K562 (cell line): ENCODE measurements around the gene ZBTB22. TPM values are rescaled to one million over a fixed set of nuclear protein-coding genes. Genes with fewer than 3 reads are reported as not detected.
"Not testable (repeated sequence)": the region's sequence is repeated elsewhere in the genome, so short reads cannot be mapped to it uniquely, and the experiment has no call there.

Experiments
- ATAC-seq: fragments of 200-7000 bp; cut with Tn5 transposase; 3 replicates; pipeline ENCODE4 v1.9.1; 2020; ENCODE audit warnings: moderate library complexity
- BruUV-seq: library from RNA; stranded (reverse); fragments of 400-500 nt; replicated peaks from 2 replicates; lab custom pipeline; 2021; lab: Mats Ljungman, UMichigan
- CTCF ChIA-PET: fragments of 300-600 bp; formaldehyde crosslinking; extraction: SDS; loops from one replicate; lab custom pipeline; 2021; ENCODE audit warnings: low intra/inter-chr PET ratio; lab: Yijun Ruan, JAX
- POLR2A ChIA-PET: fragments of 300-600, 350-650 bp; sonication (Branson Sonifier 250); formaldehyde crosslinking; extraction: SDS; loops from one replicate; lab custom pipeline; 2021; ENCODE audit warnings: antibody characterized with exemption, inconsistent platforms; lab: Yijun Ruan, JAX
- DNase-seq, 4 experiments: peaks; one replicate each; pipeline versions ENCODE4 v3.0.0 to v3.0.0-alpha.2; 2011 to 2018; ENCODE audit warnings: low spot score in 3 of 4, mixed read lengths in 3 of 4; ENCODE audit errors: extremely low read depth in 1 of 4
- FAIRE-seq: peaks from 2 replicates; lab custom pipeline; 2011; peaks lifted over from hg19 to GRCh38; lab: Jason Lieb, UNC
- H2AFZ ChIP-seq: 2 replicates; pipeline ENCODE4 v1.6.0; 2011; ENCODE audit warnings: low read depth, low read length, control low read depth, inconsistent platforms
- H3K27ac ChIP-seq: fragments of 200-600 bp; 3 replicates; pipeline ENCODE4 v1.8.0; 2011; ENCODE audit warnings: low read depth, mild to moderate bottlenecking, control low read depth, inconsistent platforms, low read length, moderate library complexity, mixed read lengths; ENCODE audit errors: extremely low read depth
- H3K27me3 ChIP-seq, 2 experiments: fragments of 300-600 bp in 1 of 2; 2 replicates in 1 of 2; 3 replicates in 1 of 2; pipeline versions ENCODE4 v1.6.0 to v1.8.0; 2011; ENCODE audit warnings: inconsistent platforms in 2 of 2, low read length in 2 of 2, mild to moderate bottlenecking in 1 of 2, mixed read lengths in 1 of 2, moderate library complexity in 1 of 2; ENCODE audit not compliant: control insufficient read depth in 2 of 2, insufficient read depth in 2 of 2
- H3K36me3 ChIP-seq: fragments of 300-600 bp; 3 replicates; pipeline ENCODE4 v1.8.0; 2011; ENCODE audit warnings: mild to moderate bottlenecking, low read length, inconsistent platforms; ENCODE audit not compliant: control insufficient read depth, insufficient read depth
- H3K4me1 ChIP-seq, 2 experiments: fragments of 200-600 bp in 1 of 2; replicated peaks in 1 of 2; 2 replicates in 1 of 2; 3 replicates in 1 of 2; pipeline versions ENCODE4 v1.5.1 to v1.8.0; 2011; ENCODE audit warnings: inconsistent platforms in 2 of 2, low read length in 2 of 2, mild to moderate bottlenecking in 1 of 2, mixed read lengths in 1 of 2, moderate library complexity in 1 of 2; ENCODE audit not compliant: control insufficient read depth in 2 of 2, insufficient read depth in 2 of 2
- H3K4me2 ChIP-seq: 2 replicates; pipeline ENCODE4 v1.6.1; 2011; ENCODE audit warnings: low read length, control low read depth, inconsistent platforms, mixed read lengths; ENCODE audit not compliant: insufficient read depth
- H3K4me3 ChIP-seq: fragments of 200-600 bp; sonication (generic), shearing (Covaris generic); 2 replicates; pipeline ENCODE4 v1.5.1; 2016; ENCODE audit warnings: control low read depth, inconsistent platforms
- H3K79me2 ChIP-seq: fragments of 200-600 bp; 3 replicates; pipeline ENCODE4 v1.8.0; 2011; ENCODE audit warnings: low read length, inconsistent platforms; ENCODE audit not compliant: control insufficient read depth, insufficient read depth
- H3K9ac ChIP-seq, 2 experiments: 2 replicates each; pipeline versions ENCODE4 v1.6.0 to v1.6.1; 2011; ENCODE audit warnings: low read depth in 2 of 2, low read length in 2 of 2, control low read depth in 1 of 2, inconsistent platforms in 1 of 2, mild to moderate bottlenecking in 1 of 2, mixed read lengths in 1 of 2; ENCODE audit not compliant: insufficient read depth in 1 of 2
- H3K9me1 ChIP-seq: one replicate; pipeline ENCODE4 v1.6.0; 2011; ENCODE audit warnings: inconsistent platforms, mild to moderate bottlenecking, low read length, moderate library complexity; ENCODE audit not compliant: control insufficient read depth, insufficient read depth
- H3K9me3 ChIP-seq: replicated peaks from 2 replicates; pipeline ENCODE4 v1.5.1; 2011; ENCODE audit warnings: low read depth, low read length, inconsistent platforms; ENCODE audit not compliant: control insufficient read depth, insufficient read depth
- H4K20me1 ChIP-seq: replicated peaks from 2 replicates; pipeline ENCODE4 v1.6.1; 2011; ENCODE audit warnings: low read length, inconsistent platforms, mixed read lengths; ENCODE audit not compliant: control insufficient read depth, insufficient read depth
- SNIP1 ChIP-seq: fragments of 450-650 bp; IDR thresholded peaks from 2 replicates; pipeline ENCODE4 v1.7.1; 2017; ENCODE audit warnings: low read depth, mild to moderate bottlenecking
- SPI1 ChIP-seq: IDR thresholded peaks from 2 replicates; pipeline ENCODE4 v1.6.1; 2011; ENCODE audit warnings: low read depth, low read length, control low read depth, borderline replicate concordance
- ZNF512 ChIP-seq: IDR thresholded peaks from 2 replicates; pipeline ENCODE4 v1.6.1; 2016; ENCODE audit warnings: missing genetic modification characterization, missing compliant biosample characterization
- WGBS: fragments of 100-300 bp; shearing (Covaris generic); methylation state at CpG from one replicate; pipeline ENCODE4 v1.1.6; 2016; ENCODE audit warnings: low coverage, mixed read lengths; ENCODE audit not compliant: insufficient coverage; ENCODE audit errors: missing lambda C conversion rate; 5-methylcytosine and 5-hydroxymethylcytosine counted together
- in situ Hi-C: fragments of 300-500 bp; cut with MboI; formaldehyde crosslinking; loops from 4 replicates; pipeline ENCODE4 v1.15.0; 2018; ENCODE audit warnings: inconsistent platforms, mixed read lengths
- intact Hi-C: fragments of 100-400 bp; cut with micrococcal nuclease; formaldehyde crosslinking; loops from 2 replicates; pipeline ENCODE4 v1.14.2; 2022
- polyA plus RNA-seq, 8 experiments: library from polyadenylated mRNA; depleted of rRNA in 4 of 8; stranded (reverse) in 5 of 8; unstranded in 3 of 8; fragments of >200 nt; fragmentation: Nextera tagmentation in 2 of 8; fragmentation: Illumina TruSeq in 1 of 8; extraction: Ambion mirVana in 2 of 8; extraction: Trizol in 1 of 8; gene quantifications; 2 replicates each; pipeline versions ENCODE4 v1.2.1 to v1.2.3, GENCODE V29; 2011 to 2014; ENCODE audit warnings: inconsistent platforms in 1 of 8, missing spikeins in 1 of 8
- total RNA-seq, 7 experiments: library from RNA; depleted of rRNA in 6 of 7; stranded (reverse); fragments of >200 nt in 6 of 7; fragmentation: Illumina TruSeq in 2 of 7; extraction: Trizol in 2 of 7; gene quantifications; 2 replicates each; pipeline versions ENCODE4 v1.2.1 to v1.2.3, GENCODE V29; 2011 to 2021; ENCODE audit warnings: low replicate concordance in 1 of 7

The ZBTB22 gene
- total and polyA plus RNA-seq, 9 of the 15 experiments (the other 6 are each of a cell fraction or from before 2014, with no cell fraction given), result 0.21 to 11.9 (median 7.1) TPM

DNA sequence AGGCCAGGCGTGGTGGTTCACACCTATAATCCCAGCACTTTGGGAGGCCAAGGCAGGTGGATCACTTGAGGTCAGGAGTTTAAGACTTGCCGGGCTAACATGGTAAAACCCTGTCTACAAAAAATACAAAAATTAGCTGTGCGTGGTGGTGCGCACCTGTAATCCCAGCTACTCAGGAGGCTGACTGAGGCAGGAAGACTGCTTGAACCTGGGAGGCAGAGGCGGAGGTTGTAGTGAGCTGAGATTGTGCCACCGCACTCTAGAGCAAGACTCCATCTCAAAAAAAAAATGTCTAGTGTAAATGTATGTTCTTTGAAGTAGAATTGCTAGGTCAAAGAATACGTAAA lies 26.0 kb upstream of the ZBTB22 start:
- 0 out of 2 replicates have a peak, but pooled peaks have one; percentile 13 for TF ChIP-seq ZNF512
- H3K79me2 ChIP-seq, H3K27me3 ChIP-seq, H3K4me2 ChIP-seq, H3K36me3 ChIP-seq, in situ Hi-C loops, DNase-seq, intact Hi-C loops, H4K20me1 ChIP-seq, H3K4me3 ChIP-seq, H3K9me1 ChIP-seq, H3K9ac ChIP-seq, H2AFZ ChIP-seq, H3K9me3 ChIP-seq, ATAC-seq, H3K27ac ChIP-seq, POLR2A ChIA-PET, BruUV-seq, FAIRE-seq: not testable (repeated sequence)
- 90% methylated on average over 7 of the region's 7 CpGs for WGBS
- peaks cover 5 to 12% of the 10 kb centered on the region in 2 experiments; a peak in 3 of 5 replicates for H3K4me1 ChIP-seq
- CTCF ChIA-PET, result interaction anchor here (0.6 kb wide), 1 partner anchor 92 kb away, joined by 3 read pairs; no protein-coding TSS in a partner anchor

DNA sequence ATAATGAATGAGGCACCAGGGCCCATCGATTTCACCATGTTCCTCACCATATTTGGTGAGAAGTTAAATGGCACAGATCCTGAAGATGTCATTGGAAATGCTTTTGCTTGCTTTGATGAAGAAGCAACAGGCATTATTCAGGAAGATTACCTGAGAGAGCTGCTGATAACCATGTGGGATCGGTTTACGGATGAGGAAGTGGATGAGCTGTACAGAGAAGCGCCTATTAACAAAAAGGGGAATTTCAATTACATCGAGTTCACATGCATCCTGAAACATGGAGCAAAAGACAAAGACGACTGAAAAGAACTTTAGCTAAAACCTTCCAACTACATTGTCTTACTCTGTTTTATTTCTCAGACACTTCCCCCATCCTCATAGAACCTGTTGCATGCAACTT lies 21.6 kb upstream of the ZBTB22 start:
- ChIA-PET POLR2A (interaction anchor here (1.0 kb wide), 1 partner anchor 9 kb away, joined by 3 read pairs; no protein-coding TSS in a partner anchor), CTCF (no interaction called here)
- TF ChIP-seq SNIP1 (no peak), SPI1 (peak; percentile 90)
- Histone ChIP-seq H3K9me1 (no peaks in the 10 kb centered on the region), H3K27ac (no peak overlapping the region), H3K27me3 (no peaks in the 10 kb centered on the region), H3K4me3 (no peak overlapping the region), H3K79me2 (no peaks in the 10 kb centered on the region), H3K9ac (no peak overlapping the region), H3K4me1 (no peaks in the 10 kb centered on the region; a peak in 3 of 5 replicates), H2AFZ (peak overlapping the region; percentile 38), H3K4me2 (no peak overlapping the region), H3K36me3 (no peaks in the 10 kb centered on the region), H3K9me3 (no peaks in the 10 kb centered on the region; the same call in 1 of the 2 replicates), H4K20me1 (no peaks in the 10 kb centered on the region)
- no TSS peak for BruUV-seq
- intact Hi-C loops (no loop called here), in situ Hi-C loops (no loop called here)
- DNase-seq (no peak), ATAC-seq (no peak), FAIRE-seq (no peak)
- WGBS, result 25% methylated on average over 6 of the region's 6 CpGs
